ENCODE results near the gene MYOF. TPM values are rescaled to one million over a fixed set of nuclear protein-coding genes. Genes with fewer than 3 reads are reported as not detected.
A peak's percentile ranks its signal among the peaks of the same experiment; 100 is the strongest.

MYOF gene
- total RNA-seq, 5 donors from 2014 or later (not counting 1 experiment from before 2014, with no cell fraction given) = 0.65 to 1.1 (median 0.86) TPM

DNA sequence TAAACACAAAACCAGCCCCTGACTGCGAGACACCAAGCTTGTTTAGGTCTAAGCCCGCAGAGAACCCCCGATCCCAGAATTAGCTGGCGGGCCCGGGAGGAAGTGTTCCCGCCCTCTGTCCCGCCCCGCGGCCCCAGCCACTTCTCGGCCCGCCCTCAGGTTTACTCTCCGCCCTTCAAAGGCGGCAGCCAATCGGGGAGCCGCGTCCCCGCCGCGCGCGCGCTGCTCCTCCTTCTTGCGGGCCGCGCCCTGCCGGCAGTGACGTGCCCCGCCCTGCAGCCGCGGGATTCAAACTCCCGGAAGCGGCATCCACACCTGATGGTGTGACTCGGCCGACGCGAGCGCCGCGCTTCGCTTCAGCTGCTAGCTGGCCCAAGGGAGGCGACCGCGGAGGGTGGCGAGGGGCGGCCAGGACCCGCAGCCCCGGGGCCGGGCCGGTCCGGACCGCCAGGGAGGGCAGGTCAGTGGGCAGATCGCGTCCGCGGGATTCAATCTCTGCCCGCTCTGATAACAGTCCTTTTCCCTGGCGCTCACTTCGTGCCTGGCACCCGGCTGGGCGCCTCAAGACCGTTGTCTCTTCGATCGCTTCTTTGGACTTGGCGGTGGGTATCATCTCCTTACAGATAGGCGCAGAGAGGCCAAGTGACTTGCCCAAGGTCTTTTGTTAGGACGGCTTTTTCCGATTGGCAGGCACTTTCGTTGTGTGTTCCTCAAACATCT is 14.3 kb upstream of the MYOF start, which contains the start of gene CEP55:
Gene CEP55, plus strand, starts transcription at position 291 of the 720 bp plus-strand sequence. CDS start 3,440 bp downstream, outside the sequence.
- Histone ChIP-seq H3K27me3 (replicated peaks in 1 of 2; ENCODE audit: control insufficient read depth in 2 of 2, extremely low read depth in 1 of 2, insufficient read depth in 2 of 2, low read length in 1 of 2) (no peaks in the 10 kb centered on the region), H3K27ac (ENCODE audit: low read length) (no peak within 1 kb of the TSS), H3K36me3 (ENCODE audit: control insufficient read depth in 2 of 2, extremely low read depth in 1 of 2, insufficient read depth in 1 of 2, low read length in 1 of 2) (no peaks in the 10 kb centered on the region), H3K4me3 (ENCODE audit: control insufficient read depth in 1 of 2, extremely low read depth in 1 of 2, low read length in 1 of 2) (peak within 1 kb of the TSS; percentile 65 to 89), H3K4me1 (ENCODE audit: control insufficient read depth in 1 of 2, extremely low read depth in 1 of 2, insufficient read depth in 2 of 2, low read length in 2 of 2) (peaks cover 4 to 20% of the 10 kb centered on the region in 2 experiments), H3K9me3 (no peaks in the 10 kb centered on the region)
- WGBS (ENCODE audit: insufficient coverage) = 1% methylated on average over 67 of the region's 68 CpGs
- Mint-ChIP-seq H3K4me3 (peak within 1 kb of the TSS; percentile 88 to 92 (median 88)), H3K9me3 (no peaks in the 10 kb centered on the region), H3K36me3 (no peaks in the 10 kb centered on the region), H3K4me1 (peaks cover 14 to 23% (median 20%) of the 10 kb centered on the region in 3 donors), H3K27me3 (peaks cover 8% of the 10 kb centered on the region in 2 donors), H3K27ac (peak within 1 kb of the TSS; percentile 52 to 71)
- ChIA-PET POLR2A (interaction anchor here (0.6 to 0.7 kb wide), 7 partner anchors 21 to 1589 kb away, joined by 3 to 10 read pairs (median 6); partner anchors contain the start of gene EXOC6 (in 1 of the 2)), CTCF (interaction anchor here (0.6 to 2.8 kb wide), 4 partner anchors 14 to 121 kb away, joined by 3 to 12 read pairs (median 6); partner anchors contain the start of gene MYOF (in 1 of the 2))
- peak; percentile 99 to 100 (median 100) for ATAC-seq (replicated peaks in 1 of 4)
- peak; percentile 84 to 96 (median 93) for DNase-seq

DNA sequence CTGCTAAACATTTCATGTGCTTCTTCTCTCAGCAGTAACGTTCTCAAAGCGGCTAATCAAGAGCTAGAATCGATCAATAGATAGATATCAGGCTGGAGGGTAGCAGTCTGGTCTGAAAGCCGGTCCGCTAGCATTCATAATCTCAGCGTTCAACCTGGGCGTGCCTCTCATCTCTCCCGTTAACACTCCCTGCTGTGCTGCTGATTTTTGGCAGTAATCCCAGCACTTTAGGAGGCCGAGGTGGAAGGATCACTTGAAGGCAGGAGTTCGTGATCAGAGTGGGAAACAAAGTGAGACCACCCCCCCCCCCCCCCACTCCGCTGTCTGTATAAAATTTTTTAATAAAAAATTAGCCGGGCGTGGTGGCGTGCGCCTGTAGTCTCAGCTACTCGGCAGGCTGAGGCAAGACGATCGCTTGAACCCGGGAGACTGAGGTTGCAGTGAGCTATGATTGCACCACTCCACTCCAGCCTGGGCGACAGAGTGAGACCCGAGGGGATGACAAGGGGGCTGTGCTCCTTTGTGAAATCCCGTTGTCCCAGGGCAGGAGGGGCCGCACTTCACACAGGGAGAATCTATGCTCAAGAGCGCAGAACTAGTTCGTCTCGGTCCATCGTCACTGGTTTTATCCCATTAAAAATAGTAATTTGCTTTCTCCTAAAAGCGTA is 13.7 kb upstream of the MYOF start:
- no peaks in the 10 kb centered on the region for H3K36me3 Mint-ChIP-seq
- peaks cover 8% of the 10 kb centered on the region in 2 donors for H3K27me3 Mint-ChIP-seq
- 11% methylated on average over 17 of the region's 28 CpGs for WGBS (ENCODE audit: insufficient coverage)
- Histone ChIP-seq H3K4me3 (ENCODE audit: control insufficient read depth in 1 of 2, extremely low read depth in 1 of 2, low read length in 1 of 2) (peak overlapping the region; percentile 65 to 89), H3K36me3 (ENCODE audit: control insufficient read depth in 2 of 2, extremely low read depth in 1 of 2, insufficient read depth in 1 of 2, low read length in 1 of 2) (no peaks in the 10 kb centered on the region), H3K27me3 (replicated peaks in 1 of 2; ENCODE audit: control insufficient read depth in 2 of 2, extremely low read depth in 1 of 2, insufficient read depth in 2 of 2, low read length in 1 of 2) (no peaks in the 10 kb centered on the region), H3K9me3 (no peaks in the 10 kb centered on the region), H3K27ac (ENCODE audit: low read length) (no peak overlapping the region), H3K4me1 (ENCODE audit: control insufficient read depth in 1 of 2, extremely low read depth in 1 of 2, insufficient read depth in 2 of 2, low read length in 2 of 2) (peaks cover 4 to 20% of the 10 kb centered on the region in 2 experiments)
- peaks cover 14 to 23% (median 20%) of the 10 kb centered on the region in 3 donors for H3K4me1 Mint-ChIP-seq
- H3K9me3 Mint-ChIP-seq = no peaks in the 10 kb centered on the region
- POLR2A ChIA-PET = interaction anchor here (0.6 to 0.7 kb wide), 8 partner anchors 12 to 1588 kb away, joined by 3 to 10 read pairs (median 6); partner anchors contain the start of gene EXOC6 (in 1 of the 2)
- peak overlapping the region; percentile 88 to 92 (median 88) for H3K4me3 Mint-ChIP-seq
- ATAC-seq (replicated peaks in 1 of 4) (peak; percentile 21 to 31 (median 23)), DNase-seq (peak in 4 of 35 experiments; percentile 1 to 28 (median 13))
- CTCF ChIA-PET = interaction anchor here (0.6 to 2.8 kb wide), 6 partner anchors 13 to 142 kb away, joined by 3 to 12 read pairs (median 6); partner anchors contain the start of gene MYOF (in 1 of the 2)
- peak overlapping the region; percentile 49 to 68 for H3K27ac Mint-ChIP-seq

DNA sequence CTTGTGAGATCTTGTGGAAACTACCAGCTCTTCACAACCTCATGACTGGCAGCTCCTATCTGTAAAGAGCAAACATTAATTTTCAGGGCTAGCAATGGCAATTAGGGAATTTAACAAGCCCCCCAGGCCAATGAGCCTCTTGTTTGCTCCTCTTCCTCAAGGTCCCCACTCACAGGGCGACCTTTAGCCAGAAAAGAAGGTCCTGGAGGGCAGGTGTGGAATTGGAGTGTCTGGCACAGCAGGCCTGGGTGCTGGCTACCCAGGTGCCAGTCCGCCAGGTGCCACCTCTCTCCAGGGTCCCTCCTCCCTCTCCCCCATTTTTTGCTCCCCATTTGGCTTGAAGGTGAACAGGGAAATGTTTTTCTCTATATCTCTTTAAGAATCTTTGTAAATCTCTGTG is 12.4 kb upstream of the MYOF start:
- Mint-ChIP-seq H3K27ac (no peak overlapping the region), H3K36me3 (no peaks in the 10 kb centered on the region), H3K4me1 (peaks cover 14 to 23% (median 20%) of the 10 kb centered on the region in 3 donors), H3K27me3 (peaks cover 8 to 11% of the 10 kb centered on the region in 2 donors), H3K9me3 (no peaks in the 10 kb centered on the region), H3K4me3 (no peak overlapping the region)
- Histone ChIP-seq H3K27ac (ENCODE audit: low read length) (no peak overlapping the region), H3K27me3 (replicated peaks in 1 of 2; ENCODE audit: control insufficient read depth in 2 of 2, extremely low read depth in 1 of 2, insufficient read depth in 2 of 2, low read length in 1 of 2) (peaks cover 0 to 4% of the 10 kb centered on the region in 2 experiments), H3K36me3 (ENCODE audit: control insufficient read depth in 2 of 2, extremely low read depth in 1 of 2, insufficient read depth in 1 of 2, low read length in 1 of 2) (no peaks in the 10 kb centered on the region), H3K9me3 (no peaks in the 10 kb centered on the region), H3K4me3 (ENCODE audit: control insufficient read depth in 1 of 2, extremely low read depth in 1 of 2, low read length in 1 of 2) (no peak overlapping the region), H3K4me1 (ENCODE audit: control insufficient read depth in 1 of 2, extremely low read depth in 1 of 2, insufficient read depth in 2 of 2, low read length in 2 of 2) (peaks cover 4 to 20% of the 10 kb centered on the region in 2 experiments)
- DNase-seq = no peak
- CTCF ChIA-PET = interaction anchor here in 1 of 2 donors (1.2 to 2.8 kb wide), 2 partner anchors 12 to 118 kb away, joined by 4 to 12 read pairs; no protein-coding TSS in a partner anchor
- no peak for ATAC-seq (replicated peaks in 1 of 4)
- WGBS (ENCODE audit: insufficient coverage) = no CpG with 5 or more reads among the region's 2 CpGs
- POLR2A ChIA-PET = interaction anchor here in 1 of 2 donors (1.5 kb wide), 1 partner anchor 12 kb away, joined by 7 read pairs; the partner anchor contains the start of gene MYOF

DNA sequence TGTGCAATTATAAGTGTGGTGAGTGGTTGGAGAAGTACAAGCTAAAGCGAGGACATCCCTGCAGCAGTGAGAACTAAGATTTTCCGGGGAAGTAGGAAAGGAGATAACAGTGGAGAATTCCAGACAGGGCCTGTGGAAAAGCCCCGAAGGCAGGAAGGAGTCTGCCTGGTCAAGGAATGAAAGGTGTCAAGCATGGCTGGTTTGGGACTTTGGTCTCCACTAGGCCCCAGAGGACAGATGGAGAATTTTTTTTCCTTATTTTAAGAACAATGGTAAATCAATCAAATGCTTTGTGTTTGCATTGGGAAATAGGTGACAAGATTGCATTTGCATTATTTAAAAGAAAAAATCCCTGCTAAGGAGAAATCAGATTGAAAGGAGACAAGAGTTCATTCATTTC is 11.0 kb upstream of the MYOF start:
- peaks cover 15 to 18% of the 10 kb centered on the region in 2 donors for H3K27me3 Mint-ChIP-seq
- ChIA-PET CTCF (interaction anchor here (0.6 to 1.1 kb wide), 3 partner anchors 10 to 18 kb away, joined by 3 to 7 read pairs (median 3); no protein-coding TSS in a partner anchor), POLR2A (no interaction called here)
- DNase-seq = no peak
- ATAC-seq (replicated peaks in 1 of 4) = no peak
- 100% methylated on average over 3 of the region's 3 CpGs for WGBS (ENCODE audit: insufficient coverage)
- H3K36me3 Mint-ChIP-seq = no peaks in the 10 kb centered on the region
- Histone ChIP-seq H3K27ac (ENCODE audit: low read length) (no peak overlapping the region), H3K4me1 (ENCODE audit: control insufficient read depth in 1 of 2, extremely low read depth in 1 of 2, insufficient read depth in 2 of 2, low read length in 2 of 2) (peaks cover 3 to 20% of the 10 kb centered on the region in 2 experiments), H3K9me3 (no peaks in the 10 kb centered on the region), H3K36me3 (ENCODE audit: control insufficient read depth in 2 of 2, extremely low read depth in 1 of 2, insufficient read depth in 1 of 2, low read length in 1 of 2) (no peaks in the 10 kb centered on the region), H3K27me3 (replicated peaks in 1 of 2; ENCODE audit: control insufficient read depth in 2 of 2, extremely low read depth in 1 of 2, insufficient read depth in 2 of 2, low read length in 1 of 2) (peaks cover 0 to 7% of the 10 kb centered on the region in 2 experiments), H3K4me3 (ENCODE audit: control insufficient read depth in 1 of 2, extremely low read depth in 1 of 2, low read length in 1 of 2) (no peak overlapping the region)
- no peaks in the 10 kb centered on the region for H3K9me3 Mint-ChIP-seq
- H3K4me1 Mint-ChIP-seq = peaks cover 14 to 16% (median 16%) of the 10 kb centered on the region in 3 donors
- no peak overlapping the region for H3K27ac Mint-ChIP-seq
- H3K4me3 Mint-ChIP-seq = no peak overlapping the region

DNA sequence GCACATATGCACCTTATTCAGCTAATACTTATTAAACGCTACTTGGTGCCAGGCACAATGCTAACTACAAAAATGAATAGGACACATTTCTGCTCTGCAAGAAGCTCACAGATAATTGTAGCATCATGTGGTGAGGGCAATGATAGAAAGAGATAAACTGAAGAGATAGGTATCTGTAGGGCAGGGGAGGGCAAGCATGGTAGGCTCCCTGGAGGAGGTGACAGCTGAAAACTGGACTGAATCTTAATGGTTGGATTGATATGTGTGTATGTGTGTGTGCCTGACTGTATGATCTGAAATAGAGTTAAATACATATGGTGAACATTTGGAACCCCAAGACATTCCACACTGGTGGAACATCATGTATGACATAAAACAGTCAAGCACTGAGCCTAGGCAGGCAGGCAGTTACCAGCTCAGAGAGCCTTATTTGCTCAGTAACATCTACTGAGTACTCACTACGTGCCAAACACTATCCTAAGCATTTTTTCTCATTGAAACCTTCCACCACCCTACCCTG is 9.5 kb upstream of the MYOF start:
- Histone ChIP-seq H3K27ac (ENCODE audit: low read length) (no peak overlapping the region), H3K9me3 (no peaks in the 10 kb centered on the region), H3K4me1 (ENCODE audit: control insufficient read depth in 1 of 2, extremely low read depth in 1 of 2, insufficient read depth in 2 of 2, low read length in 2 of 2) (peaks cover under 1 to 5% of the 10 kb centered on the region in 2 experiments), H3K36me3 (ENCODE audit: control insufficient read depth in 2 of 2, extremely low read depth in 1 of 2, insufficient read depth in 1 of 2, low read length in 1 of 2) (no peaks in the 10 kb centered on the region), H3K27me3 (replicated peaks in 1 of 2; ENCODE audit: control insufficient read depth in 2 of 2, extremely low read depth in 1 of 2, insufficient read depth in 2 of 2, low read length in 1 of 2) (peaks cover 0 to 7% of the 10 kb centered on the region in 2 experiments), H3K4me3 (ENCODE audit: control insufficient read depth in 1 of 2, extremely low read depth in 1 of 2, low read length in 1 of 2) (no peak overlapping the region)
- WGBS (ENCODE audit: insufficient coverage) = 60% methylated on average over 1 of the region's 2 CpGs
- CTCF ChIA-PET = interaction anchor here (1.3 to 2.2 kb wide), 3 partner anchors 9 to 133 kb away, joined by 3 to 6 read pairs (median 3); partner anchors contain the start of gene MYOF (in 1 of the 2)
- ATAC-seq (replicated peaks in 1 of 4) (no peak), DNase-seq (no peak)
- no peak overlapping the region for H3K27ac Mint-ChIP-seq
- H3K4me3 Mint-ChIP-seq = no peak overlapping the region
- H3K9me3 Mint-ChIP-seq = no peaks in the 10 kb centered on the region
- POLR2A ChIA-PET = interaction anchor here in 1 of 2 donors (0.5 kb wide), 1 partner anchor 611 kb away, joined by 4 read pairs; no protein-coding TSS in a partner anchor
- H3K4me1 Mint-ChIP-seq = peaks cover 4 to 6% (median 6%) of the 10 kb centered on the region in 3 donors
- H3K36me3 Mint-ChIP-seq = no peaks in the 10 kb centered on the region
- peaks cover 19 to 20% of the 10 kb centered on the region in 2 donors for H3K27me3 Mint-ChIP-seq
